ENCODE data around the gene FGGY.

DNA sequence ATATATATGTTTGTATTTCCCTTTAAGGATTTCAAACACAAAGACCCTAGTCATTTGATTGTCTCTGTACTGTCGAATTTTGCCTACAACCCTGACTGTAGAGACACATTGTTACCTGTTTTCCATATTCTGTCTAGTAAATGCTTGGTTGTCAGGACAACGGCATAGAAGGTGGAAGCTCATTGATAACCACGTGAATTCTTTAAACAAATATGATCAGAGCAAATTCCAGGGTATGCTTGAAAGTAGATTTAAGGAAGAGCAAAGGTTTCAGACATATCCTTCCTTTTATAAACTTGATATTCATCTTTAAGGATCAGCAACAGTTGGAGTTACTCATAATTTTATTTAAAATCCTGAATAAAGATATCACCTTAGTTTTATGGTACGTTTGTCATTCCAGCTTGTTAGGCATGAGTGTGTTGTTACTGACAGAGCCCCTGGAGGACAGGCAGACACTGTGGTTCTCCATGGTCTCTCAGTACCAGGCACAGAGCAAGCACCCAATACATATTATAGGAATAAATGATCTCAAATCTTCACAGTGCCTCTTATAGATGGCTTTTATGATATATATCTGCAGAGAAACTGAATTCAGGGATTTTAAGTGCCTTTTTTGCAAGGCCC is 203.2 kb downstream of the FGGY start:
- TF ChIP-seq, protein P1, sequence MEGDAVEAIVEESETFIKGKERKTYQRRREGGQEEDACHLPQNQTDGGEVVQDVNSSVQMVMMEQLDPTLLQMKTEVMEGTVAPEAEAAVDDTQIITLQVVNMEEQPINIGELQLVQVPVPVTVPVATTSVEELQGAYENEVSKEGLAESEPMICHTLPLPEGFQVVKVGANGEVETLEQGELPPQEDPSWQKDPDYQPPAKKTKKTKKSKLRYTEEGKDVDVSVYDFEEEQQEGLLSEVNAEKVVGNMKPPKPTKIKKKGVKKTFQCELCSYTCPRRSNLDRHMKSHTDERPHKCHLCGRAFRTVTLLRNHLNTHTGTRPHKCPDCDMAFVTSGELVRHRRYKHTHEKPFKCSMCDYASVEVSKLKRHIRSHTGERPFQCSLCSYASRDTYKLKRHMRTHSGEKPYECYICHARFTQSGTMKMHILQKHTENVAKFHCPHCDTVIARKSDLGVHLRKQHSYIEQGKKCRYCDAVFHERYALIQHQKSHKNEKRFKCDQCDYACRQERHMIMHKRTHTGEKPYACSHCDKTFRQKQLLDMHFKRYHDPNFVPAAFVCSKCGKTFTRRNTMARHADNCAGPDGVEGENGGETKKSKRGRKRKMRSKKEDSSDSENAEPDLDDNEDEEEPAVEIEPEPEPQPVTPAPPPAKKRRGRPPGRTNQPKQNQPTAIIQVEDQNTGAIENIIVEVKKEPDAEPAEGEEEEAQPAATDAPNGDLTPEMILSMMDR (IDR thresholded peaks at IDR 0.05) = no peak
- TF ChIP-seq EZH2 (IDR thresholded peaks at IDR 0.05; ENCODE audit: borderline replicate concordance, insufficient read depth, low read depth, low read length, poor library complexity, severe bottlenecking) = no peak
